Trophoblast cell (in vitro differentiated cells and primary cell): ENCODE results near the gene ARL13B.
"Not testable (repeated sequence)": the region's sequence is repeated elsewhere in the genome, so short reads cannot be mapped to it uniquely, and the experiment has no call there.

Source experiments
- DNase-seq, 2 donors: peaks; one replicate each; pipeline ENCODE4 v3.0.0-alpha.2; 2016
- H2AFZ ChIP-seq: 2 replicates; pipeline ENCODE4 v1.6.1; 2013; ENCODE audit warnings: low read length, moderate library complexity, mild to moderate bottlenecking; ENCODE audit not compliant: insufficient read depth, poor library complexity
- H2AK5ac ChIP-seq: 2 replicates; pipeline ENCODE4 v1.6.1; 2013; ENCODE audit warnings: mild to moderate bottlenecking, low read length
- H2BK120ac ChIP-seq: 2 replicates; pipeline ENCODE4 v1.6.1; 2013; ENCODE audit warnings: low read length, mild to moderate bottlenecking, moderate library complexity; ENCODE audit not compliant: insufficient read depth, poor library complexity
- H2BK12ac ChIP-seq: 2 replicates; pipeline ENCODE4 v1.6.1; 2013; ENCODE audit warnings: mild to moderate bottlenecking, low read length, moderate library complexity
- H2BK5ac ChIP-seq: 2 replicates; pipeline ENCODE4 v1.6.1; 2013; ENCODE audit warnings: low read length, low read depth, moderate library complexity, mild to moderate bottlenecking; ENCODE audit not compliant: poor library complexity
- H3K14ac ChIP-seq: 2 replicates; pipeline ENCODE4 v1.6.1; 2013; ENCODE audit warnings: mild to moderate bottlenecking, low read length
- H3K18ac ChIP-seq: 2 replicates; pipeline ENCODE4 v1.6.1; 2013; ENCODE audit warnings: mild to moderate bottlenecking, low read length
- H3K23ac ChIP-seq: 2 replicates; pipeline ENCODE4 v1.6.1; 2013; ENCODE audit warnings: low read length
- H3K27ac ChIP-seq: 2 replicates; pipeline ENCODE4 v1.5.1; 2013; ENCODE audit warnings: low read depth, mild to moderate bottlenecking, inconsistent platforms, low read length, moderate library complexity
- H3K27me3 ChIP-seq: 2 replicates; pipeline ENCODE4 v1.6.1; 2013; ENCODE audit warnings: inconsistent platforms, mild to moderate bottlenecking, low read length, moderate library complexity; ENCODE audit not compliant: insufficient read depth
- H3K36me3 ChIP-seq, 2 experiments: 1 replicate in 1 of 2; 2 replicates in 1 of 2; pipeline ENCODE4 v1.6.1; 2013; ENCODE audit warnings: low read length in 2 of 2, mild to moderate bottlenecking in 2 of 2, moderate library complexity in 1 of 2; ENCODE audit not compliant: insufficient read depth in 2 of 2, control insufficient read depth in 1 of 2
- H3K4ac ChIP-seq: 2 replicates; pipeline ENCODE4 v1.6.1; 2013; ENCODE audit warnings: low read depth, mild to moderate bottlenecking, low read length, moderate library complexity
- H3K4me1 ChIP-seq, 2 experiments: 1 replicate in 1 of 2; 2 replicates in 1 of 2; pipeline ENCODE4 v1.6.1; 2013; ENCODE audit warnings: low read length in 2 of 2, mild to moderate bottlenecking in 2 of 2, moderate library complexity in 1 of 2; ENCODE audit not compliant: insufficient read depth in 2 of 2, control insufficient read depth in 1 of 2
- H3K4me2 ChIP-seq: 2 replicates; pipeline ENCODE4 v1.6.1; 2013; ENCODE audit warnings: inconsistent platforms, mild to moderate bottlenecking, low read length, moderate library complexity
- H3K4me3 ChIP-seq: 2 replicates; pipeline ENCODE4 v1.5.1; 2013; ENCODE audit warnings: mild to moderate bottlenecking, low read depth, low read length, inconsistent platforms
- H3K79me1 ChIP-seq: one replicate; pipeline ENCODE4 v1.6.1; 2013; ENCODE audit warnings: low read length
- H3K79me2 ChIP-seq: 2 replicates; pipeline ENCODE4 v1.6.1; 2013; ENCODE audit warnings: low read length, mild to moderate bottlenecking; ENCODE audit not compliant: control insufficient read depth, insufficient read depth, poor library complexity
- H3K9ac ChIP-seq: 2 replicates; pipeline ENCODE4 v1.6.1; 2013; ENCODE audit warnings: mild to moderate bottlenecking, low read length
- H3K9me3 ChIP-seq: 2 replicates; pipeline ENCODE4 v1.6.1; 2013; ENCODE audit warnings: low read depth, mild to moderate bottlenecking, control low read depth, inconsistent platforms, low read length; ENCODE audit not compliant: insufficient read depth
- H4K12ac ChIP-seq: 2 replicates; pipeline ENCODE4 v1.6.1; 2013; ENCODE audit warnings: low read depth, mild to moderate bottlenecking, low read length, moderate library complexity
- H4K8ac ChIP-seq: 2 replicates; pipeline ENCODE4 v1.6.1; 2013; ENCODE audit warnings: low read depth, mild to moderate bottlenecking, low read length, moderate library complexity
- H4K91ac ChIP-seq: one replicate; pipeline ENCODE4 v1.6.1; 2013; ENCODE audit warnings: low read depth, mild to moderate bottlenecking, low read length, moderate library complexity
- WGBS: extraction: QIAGEN DNeasy Blood & Tissue Kit; methylation state at CpG from one replicate; pipeline ENCODE4 v1.1.7; 2013; ENCODE audit warnings: missing lambda C conversion rate; ENCODE audit not compliant: insufficient read length, insufficient coverage; ENCODE audit errors: extremely low coverage; 5-methylcytosine and 5-hydroxymethylcytosine counted together

ARL13B gene

DNA sequence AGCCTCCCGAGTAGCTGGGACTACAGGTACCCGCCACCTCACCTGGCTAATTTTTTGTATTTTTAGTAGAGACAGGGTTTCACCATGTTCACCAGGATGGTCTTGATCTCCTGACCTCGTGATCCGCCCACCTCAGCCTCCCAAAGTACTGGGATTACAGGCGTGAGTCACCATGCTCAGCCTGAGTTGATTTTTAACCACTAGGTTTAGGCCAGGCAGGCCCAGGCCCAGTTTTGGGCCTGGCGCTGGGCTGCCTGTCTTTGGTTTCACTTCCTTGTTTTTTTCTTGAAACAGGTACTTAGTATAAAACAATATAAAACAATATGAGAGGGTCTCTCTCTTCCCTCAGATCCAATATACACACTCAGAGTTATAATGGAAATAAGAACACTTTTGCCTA is 42.5 kb upstream of the ARL13B start:
- H3K79me1 ChIP-seq, H4K91ac ChIP-seq, H3K23ac ChIP-seq, H3K4me2 ChIP-seq, H3K4ac ChIP-seq, H2AFZ ChIP-seq, H3K27ac ChIP-seq, H3K27me3 ChIP-seq, H2BK120ac ChIP-seq, H3K9me3 ChIP-seq, H3K79me2 ChIP-seq, H4K12ac ChIP-seq, H3K36me3 ChIP-seq, H3K14ac ChIP-seq, H4K8ac ChIP-seq, H3K18ac ChIP-seq, H3K4me1 ChIP-seq, H3K9ac ChIP-seq, H2AK5ac ChIP-seq, H2BK5ac ChIP-seq, H2BK12ac ChIP-seq, H3K4me3 ChIP-seq, DNase-seq: not testable (repeated sequence)
- no CpG with 5 or more reads among the region's 6 CpGs for WGBS

DNA sequence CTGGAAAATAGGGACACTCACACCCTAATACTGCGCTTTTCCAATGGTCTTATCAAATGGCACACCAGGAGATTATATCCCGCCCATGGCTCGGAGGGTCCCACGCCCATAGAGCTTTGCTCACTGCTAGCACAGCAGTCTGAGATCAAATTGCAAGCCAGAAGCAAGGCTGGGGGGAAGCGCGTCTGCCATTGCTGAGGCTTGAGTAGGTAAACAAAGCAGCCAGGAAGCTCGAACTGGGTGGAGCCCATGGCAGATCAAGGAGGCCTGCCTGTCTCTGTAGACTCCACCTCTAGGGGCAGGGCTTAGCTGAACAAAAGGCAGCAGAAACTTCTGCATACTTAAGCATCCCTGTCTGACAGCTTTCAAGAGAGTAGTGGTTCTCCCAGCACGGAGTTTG is 30.0 kb upstream of the ARL13B start:
- not testable (repeated sequence) for H2AFZ ChIP-seq, H3K36me3 ChIP-seq, H4K8ac ChIP-seq, H3K4me3 ChIP-seq, H4K12ac ChIP-seq, H3K79me1 ChIP-seq, H3K9ac ChIP-seq, H2AK5ac ChIP-seq, DNase-seq, H3K4me2 ChIP-seq, H2BK12ac ChIP-seq, H2BK120ac ChIP-seq, H3K23ac ChIP-seq, H3K4me1 ChIP-seq, H4K91ac ChIP-seq, H2BK5ac ChIP-seq, H3K4ac ChIP-seq, H3K27me3 ChIP-seq, H3K18ac ChIP-seq, H3K14ac ChIP-seq, H3K9me3 ChIP-seq, H3K79me2 ChIP-seq, H3K27ac ChIP-seq
- no CpG with 5 or more reads among the region's 8 CpGs for WGBS

DNA sequence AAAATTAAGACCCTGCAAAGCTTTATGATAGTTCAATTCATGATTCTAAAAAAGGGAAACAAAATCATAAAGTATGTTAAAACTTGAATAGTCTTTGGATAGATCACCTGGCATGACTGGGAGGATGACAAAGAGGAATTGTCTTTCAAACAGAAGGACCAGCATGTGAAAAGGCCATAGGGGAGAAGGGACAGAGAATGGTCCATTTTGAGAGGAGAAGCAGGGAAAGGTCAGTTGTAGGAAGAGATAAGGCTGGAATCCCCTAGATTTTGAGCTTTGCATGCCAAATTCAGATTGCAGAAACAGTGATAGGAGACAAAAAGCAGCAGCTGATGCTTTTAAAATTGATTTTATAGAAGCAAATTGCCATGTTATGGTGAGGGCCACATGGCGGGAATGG is 18.9 kb upstream of the ARL13B start:
- Histone ChIP-seq H3K14ac (no peak overlapping the region), H2BK120ac (no peak overlapping the region), H3K18ac (no peak overlapping the region), H3K9me3 (peaks cover 2% of the 10 kb centered on the region), H3K27ac (no peak overlapping the region), H4K91ac (no peak overlapping the region), H4K8ac (no peak overlapping the region), H3K4me3 (no peak overlapping the region), H3K79me1 (no peaks in the 10 kb centered on the region), H3K36me3 (no peaks in the 10 kb centered on the region), H3K9ac (no peak overlapping the region), H2AFZ (no peak overlapping the region), H3K4me2 (no peak overlapping the region), H3K4me1 (no peaks in the 10 kb centered on the region), H3K23ac (no peak overlapping the region), H4K12ac (no peak overlapping the region), H2BK5ac (no peak overlapping the region), H3K4ac (no peak overlapping the region), H2BK12ac (no peak overlapping the region), H2AK5ac (no peak overlapping the region), H3K79me2 (no peaks in the 10 kb centered on the region), H3K27me3 (no peaks in the 10 kb centered on the region)
- WGBS, result no CpG with 5 or more reads among the region's 1 CpG
- no peak for DNase-seq

DNA sequence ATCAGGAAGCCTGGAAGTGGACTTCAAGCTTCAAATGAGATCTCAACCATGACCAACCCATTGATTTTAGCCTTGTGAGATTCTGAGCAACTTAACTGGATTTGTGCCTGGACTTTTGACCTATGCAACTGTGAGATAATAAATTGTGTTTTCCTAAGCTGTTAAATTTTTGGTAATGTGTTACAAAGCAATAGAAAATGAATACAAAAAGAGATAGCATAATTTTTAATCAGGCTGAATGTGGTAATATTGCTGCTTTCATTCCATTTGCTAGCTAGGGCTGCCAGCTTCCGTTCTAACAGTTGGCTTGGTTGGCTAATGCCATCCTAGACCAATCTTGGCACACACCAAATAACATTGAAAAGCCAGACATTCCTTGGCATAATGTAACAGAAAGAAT is 18.5 kb upstream of the ARL13B start:
- Histone ChIP-seq H2BK12ac (no peak overlapping the region), H4K91ac (no peak overlapping the region), H4K12ac (no peak overlapping the region), H3K4me2 (no peak overlapping the region), H3K79me1 (no peaks in the 10 kb centered on the region), H3K27ac (no peak overlapping the region), H3K4me3 (no peak overlapping the region), H2BK120ac (no peak overlapping the region), H3K4ac (no peak overlapping the region), H3K9ac (no peak overlapping the region), H3K36me3 (no peaks in the 10 kb centered on the region), H4K8ac (no peak overlapping the region), H3K18ac (no peak overlapping the region), H3K9me3 (peaks cover 2% of the 10 kb centered on the region), H3K4me1 (no peaks in the 10 kb centered on the region), H2AFZ (no peak overlapping the region), H2AK5ac (no peak overlapping the region), H3K79me2 (no peaks in the 10 kb centered on the region), H2BK5ac (no peak overlapping the region), H3K14ac (no peak overlapping the region), H3K27me3 (no peaks in the 10 kb centered on the region), H3K23ac (no peak overlapping the region)
- no CpG with 5 or more reads among the region's 1 CpG for WGBS
- no peak for DNase-seq
